Stimulated activated CD4-positive, alpha-beta T cell treated with anti-CD3 and anti-CD28 coated beads, Interleukin-2, amount 100 ng/mL, for 4 hours (primary cell): ENCODE data around the gene ROCK2.
A peak's percentile ranks its signal among the peaks of the same experiment; 100 is the strongest.

Experiments used
- DNase-seq: peaks from one replicate; pipeline ENCODE4 v3.0.0-alpha.2; 2020; ENCODE audit warnings: low read depth

ROCK2 gene

DNA sequence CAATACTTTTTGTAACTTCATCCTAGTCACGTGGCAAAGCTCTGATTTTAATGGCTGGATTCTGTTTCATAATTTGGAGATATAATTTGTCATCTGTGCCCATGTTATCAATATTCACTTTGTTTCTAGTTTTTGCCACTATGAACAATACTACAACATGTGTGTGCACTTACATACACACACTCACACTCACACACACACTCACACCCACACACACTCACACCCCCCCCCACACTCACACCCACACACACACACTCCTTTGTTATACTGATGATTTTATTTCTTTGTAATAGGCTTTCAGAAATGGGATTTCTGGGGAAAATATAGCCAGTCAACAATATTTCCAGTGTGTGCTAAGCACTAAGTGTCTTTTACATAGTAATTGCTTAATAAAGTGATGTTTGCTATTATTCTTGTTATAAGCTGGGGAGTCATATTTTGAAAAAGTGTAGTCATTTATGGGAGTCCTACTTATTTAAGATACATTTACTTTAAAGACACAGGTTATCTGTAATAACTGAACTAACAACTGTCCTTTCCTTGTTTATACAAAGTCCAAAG is 22.8 kb upstream of the ROCK2 start:
- no peak for DNase-seq

DNA sequence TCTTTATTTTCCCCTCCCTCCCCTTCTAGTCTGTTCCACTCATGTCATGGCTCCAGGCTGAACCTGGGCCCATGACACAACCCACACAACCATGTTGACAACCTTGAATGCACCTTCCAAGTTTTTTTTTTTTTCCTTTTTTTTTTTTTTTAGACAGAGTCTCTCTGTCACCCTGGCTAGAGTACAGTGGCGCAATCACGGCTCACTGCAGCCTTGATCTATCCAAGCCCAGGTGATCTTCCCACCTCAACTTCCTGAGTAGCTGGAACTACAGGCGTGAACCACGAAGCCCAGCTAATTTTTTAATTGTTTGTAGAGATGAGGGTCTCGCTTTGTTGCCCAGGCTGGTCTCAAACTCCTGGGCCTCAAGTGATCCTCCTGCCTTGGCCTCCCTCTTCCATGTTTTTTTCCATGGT is 21.9 kb upstream of the ROCK2 start:
- no peak for DNase-seq

DNA sequence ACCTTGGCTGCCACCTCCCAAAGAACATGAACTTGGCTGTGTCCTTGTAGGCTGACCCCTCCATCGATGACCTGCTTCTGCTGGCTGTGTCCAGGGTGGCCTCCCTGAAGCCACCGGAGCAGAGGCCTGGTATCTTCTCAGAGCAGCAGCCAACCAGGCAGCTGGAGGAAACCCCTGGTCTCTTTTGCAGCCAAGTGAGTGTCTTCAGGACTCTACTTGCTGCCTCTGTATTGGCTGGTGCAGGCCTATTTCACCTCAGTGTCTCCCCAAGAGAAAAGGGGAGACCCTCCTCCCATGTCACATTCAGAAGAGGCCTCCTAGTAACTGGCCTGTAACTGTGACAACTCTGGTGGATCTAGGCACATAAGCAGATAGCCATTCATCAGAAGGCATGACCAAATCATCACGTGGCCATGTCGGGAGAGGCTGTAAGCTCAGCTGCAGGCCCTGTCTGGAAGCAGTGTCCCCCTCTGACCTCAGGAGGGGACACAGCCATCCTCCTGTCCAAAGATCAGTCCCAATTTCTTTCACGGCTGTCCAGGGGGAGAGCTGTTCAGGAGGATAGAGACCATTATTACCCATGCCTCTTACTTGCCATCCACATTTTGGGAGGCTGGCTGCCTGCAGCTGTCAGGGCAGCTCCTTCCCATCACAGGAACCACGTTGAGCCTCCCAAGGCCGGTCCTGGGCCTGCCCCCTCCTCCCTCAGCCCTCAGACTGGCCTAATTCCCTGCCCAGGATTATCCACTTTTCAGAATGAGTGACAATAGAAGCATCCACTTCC is 20.9 kb upstream of the ROCK2 start:
- DNase-seq = no peak

DNA sequence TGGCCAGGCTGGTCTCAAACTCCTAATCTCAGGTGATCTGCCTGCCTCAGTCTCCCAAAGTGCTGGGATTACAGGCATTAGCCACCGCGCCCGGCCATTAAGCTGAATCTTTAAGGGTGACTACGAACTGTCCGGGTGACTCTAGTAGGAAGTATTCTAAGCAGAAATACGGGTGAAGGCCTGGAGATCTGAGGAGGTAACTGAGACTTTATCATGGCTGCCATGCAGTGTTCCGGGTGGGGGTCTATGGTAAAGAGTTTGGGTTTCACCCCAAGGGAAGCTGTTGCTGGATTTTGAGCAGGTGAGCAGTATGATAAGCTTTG is 20.1 kb upstream of the ROCK2 start:
- no peak for DNase-seq

DNA sequence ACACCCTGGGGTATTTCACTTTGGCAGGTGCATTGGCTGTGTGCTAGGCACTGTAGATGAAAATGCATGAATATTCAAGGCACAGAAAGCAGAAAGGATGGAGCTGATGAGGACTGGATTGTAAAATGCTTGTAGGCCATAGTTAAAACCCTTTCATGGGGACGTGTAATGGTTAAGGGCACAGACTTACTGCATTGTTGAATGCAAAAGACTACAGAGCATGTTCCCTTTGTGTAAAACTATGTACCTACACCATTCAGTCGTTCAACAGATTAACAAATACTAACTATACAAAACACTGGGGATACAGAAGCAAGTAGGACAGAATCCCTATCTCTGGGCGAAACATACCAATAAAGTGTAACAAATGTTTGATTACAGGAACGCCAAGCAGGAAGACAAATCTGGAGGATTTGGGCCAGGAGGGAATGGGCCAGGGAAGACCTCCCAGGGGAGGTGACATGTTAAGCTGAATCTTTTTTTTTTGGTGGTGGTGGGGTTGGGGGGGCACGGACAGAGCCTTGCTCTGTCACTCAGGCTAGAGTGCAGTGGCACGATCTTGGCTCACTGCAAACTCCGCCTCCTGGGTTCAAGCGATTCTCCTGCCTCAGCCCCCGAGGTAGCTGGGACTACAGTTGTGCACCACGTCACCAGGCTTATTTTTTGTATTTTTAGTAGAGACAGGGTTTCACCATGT is 19.6 kb upstream of the ROCK2 start:
- DNase-seq = no peak

DNA sequence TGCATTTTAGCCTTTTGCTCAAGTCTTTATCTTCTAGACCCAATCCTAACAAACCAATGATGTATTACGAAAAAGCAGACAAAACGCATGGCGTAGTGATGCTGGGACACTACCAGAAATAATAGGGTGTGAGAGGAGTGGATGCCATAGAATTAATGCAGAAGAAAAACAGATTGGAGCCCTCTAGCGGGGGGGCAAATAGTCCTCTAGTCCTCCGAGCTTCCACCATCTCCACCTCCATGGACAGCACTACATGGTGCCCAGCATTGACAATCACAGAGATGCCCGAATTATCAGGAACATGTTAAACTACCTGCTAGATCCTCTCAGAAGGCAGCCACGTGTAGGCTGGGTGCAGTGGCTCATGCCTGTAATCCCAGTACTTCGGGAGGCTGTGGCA is 15.4 kb upstream of the ROCK2 start:
- no peak for DNase-seq

DNA sequence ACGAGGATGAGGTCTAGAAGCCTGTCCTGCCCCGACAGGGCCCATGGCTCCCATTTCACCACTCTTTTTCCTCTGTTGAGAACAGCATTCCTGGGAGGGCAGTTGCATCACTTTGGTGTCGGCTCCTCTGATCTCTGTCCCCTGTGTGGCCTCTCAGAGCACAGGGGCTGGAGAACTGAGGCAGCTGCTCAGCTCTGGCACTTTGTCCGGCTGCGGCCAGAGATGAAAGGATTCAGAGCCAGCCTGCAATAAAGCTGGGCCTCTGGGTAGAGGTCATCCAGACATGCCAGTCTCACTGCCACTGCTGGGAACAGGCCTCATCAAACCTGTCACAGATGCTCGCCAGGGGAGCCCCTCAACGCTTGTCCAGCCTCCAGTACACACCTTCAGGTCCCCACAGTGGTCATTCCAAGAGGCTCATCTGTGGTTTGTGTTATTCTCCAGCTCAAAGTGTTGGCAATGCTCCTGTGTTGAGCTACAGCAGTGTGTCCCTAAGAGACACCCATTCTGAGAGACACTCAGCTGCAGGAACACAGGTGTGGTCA is 13.1 kb upstream of the ROCK2 start:
- DNase-seq = no peak

DNA sequence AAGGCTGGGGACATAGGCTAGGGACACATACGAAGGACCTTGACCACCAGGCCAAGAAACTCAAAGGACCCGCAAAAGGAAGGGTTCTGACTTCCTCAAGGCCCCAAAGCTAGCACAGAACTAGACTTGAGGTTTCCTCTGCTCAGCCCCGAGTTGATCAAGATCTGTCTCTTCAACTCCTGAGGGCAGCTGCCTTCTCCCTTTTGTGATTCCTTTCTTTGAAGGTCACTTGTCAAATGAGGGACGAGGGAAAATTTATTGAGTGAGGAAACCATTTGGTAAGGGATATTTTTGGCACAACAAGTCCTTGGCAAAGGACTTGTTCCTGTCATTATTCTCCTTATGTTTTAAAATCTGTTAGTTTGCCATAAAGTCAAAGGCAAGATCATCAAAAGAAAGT is 12.3 kb upstream of the ROCK2 start:
- DNase-seq = no peak

DNA sequence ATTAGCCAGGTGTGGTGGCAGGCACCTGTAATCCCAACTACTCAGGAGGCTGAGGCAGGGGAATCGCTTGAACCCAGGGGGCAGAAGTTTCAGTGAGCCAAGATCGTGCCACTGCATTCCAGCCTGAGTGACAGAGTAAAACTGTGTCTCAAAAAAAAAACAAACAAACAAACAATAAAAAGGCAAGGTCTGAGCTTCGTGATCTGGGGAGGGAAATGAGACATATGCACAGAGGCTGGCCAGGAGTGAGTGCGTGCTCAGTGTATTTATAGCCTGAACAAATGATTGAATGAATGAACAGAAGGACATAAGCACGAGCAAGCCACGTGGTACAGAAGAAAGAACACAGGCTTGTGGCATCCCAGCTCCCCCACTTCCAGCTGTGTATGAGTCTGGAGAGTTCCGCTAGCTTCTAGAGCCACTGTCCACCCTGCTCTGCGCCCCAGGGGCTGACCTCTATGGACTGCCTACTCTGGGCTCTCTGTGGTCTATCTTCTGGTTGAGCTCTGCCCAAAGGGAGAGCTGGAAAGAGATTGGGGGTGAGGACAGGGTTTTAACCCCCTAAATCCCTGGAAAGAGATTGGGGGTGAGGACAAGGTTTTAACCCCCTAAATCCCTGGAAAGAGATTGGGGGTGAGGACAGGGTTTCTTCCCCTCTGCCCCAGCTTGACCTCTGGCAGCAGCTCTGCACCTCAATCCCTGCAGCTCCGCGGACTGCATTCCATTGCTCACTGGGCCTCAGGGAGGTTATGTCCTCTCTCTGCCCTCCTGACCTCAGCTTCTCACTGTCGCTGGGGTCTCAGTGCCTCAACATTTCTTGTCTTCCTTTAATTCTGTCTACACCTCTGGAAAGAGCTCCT is 11.0 kb upstream of the ROCK2 start:
- no peak for DNase-seq

DNA sequence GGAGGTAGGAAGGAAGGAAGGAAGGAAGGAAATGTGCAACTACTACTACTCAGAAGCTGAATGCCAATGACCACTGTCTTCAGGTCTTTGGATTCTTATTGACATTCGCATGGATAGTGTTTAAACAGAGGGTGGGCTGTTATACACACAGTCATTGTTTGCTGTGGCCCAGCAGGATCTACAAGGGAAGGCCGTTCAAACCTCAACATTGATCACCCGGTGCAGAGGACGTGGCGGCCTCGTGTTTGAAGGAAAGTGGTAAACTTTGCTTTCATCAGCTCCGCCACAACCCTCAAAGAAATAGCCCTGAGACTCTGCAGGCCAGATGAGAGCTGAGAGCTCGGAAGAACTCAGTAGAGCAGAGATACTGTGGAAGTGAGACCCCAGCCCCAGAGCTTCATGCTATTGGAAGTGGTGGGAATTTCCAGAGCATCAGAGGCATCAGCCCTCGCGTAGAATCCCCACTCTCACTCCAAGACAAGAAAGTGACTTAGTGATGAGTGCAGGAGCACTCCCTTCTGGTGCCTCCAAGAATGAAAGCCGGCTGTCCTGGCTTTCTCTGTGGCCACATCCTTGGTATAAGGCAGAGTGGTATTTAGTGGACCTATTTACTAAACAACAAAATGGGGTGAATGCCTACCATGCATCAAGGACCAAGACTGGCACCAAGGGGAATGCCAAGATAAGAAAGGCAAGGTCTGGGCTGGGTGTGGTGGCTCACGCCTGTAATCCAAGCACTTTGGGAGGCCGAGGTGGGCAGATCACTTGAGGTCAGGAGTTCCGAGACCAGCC is 10.1 kb upstream of the ROCK2 start:
- no peak for DNase-seq

DNA sequence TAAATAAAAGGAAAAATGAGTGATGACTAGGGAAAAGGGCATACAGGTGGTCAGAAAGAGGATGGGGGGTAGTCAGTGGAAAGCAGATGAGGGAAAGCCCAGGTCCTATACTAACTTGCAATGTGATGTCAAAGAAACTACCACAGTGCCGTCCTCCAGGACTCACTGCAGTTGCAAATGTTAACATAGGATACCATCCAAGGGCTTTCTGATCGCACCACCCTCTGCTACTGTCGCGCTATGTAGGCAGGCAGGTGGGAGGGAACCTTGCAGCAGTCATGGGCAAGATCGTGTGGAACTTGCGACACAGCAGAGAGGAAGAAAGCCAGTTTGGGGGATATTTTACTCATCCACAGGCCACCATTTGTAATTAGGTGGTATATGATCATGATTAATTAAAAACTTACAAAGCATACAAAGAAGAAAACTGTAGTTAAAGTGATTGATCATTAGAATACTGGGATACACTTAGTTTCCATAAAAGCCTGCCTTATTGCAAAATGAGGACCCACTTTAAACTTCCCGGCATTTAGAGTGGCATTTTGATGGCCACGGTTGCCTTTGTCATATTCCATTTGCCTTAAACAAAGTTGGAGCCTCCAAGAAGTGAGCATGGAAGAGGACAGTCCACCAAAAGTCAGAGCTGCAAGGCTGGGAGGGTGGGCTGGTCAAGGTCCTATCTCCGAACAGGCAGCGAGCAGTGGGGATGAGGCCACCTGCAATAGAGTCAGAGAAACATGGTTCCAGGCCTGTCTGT is 8.5 kb upstream of the ROCK2 start:
- DNase-seq = no peak

DNA sequence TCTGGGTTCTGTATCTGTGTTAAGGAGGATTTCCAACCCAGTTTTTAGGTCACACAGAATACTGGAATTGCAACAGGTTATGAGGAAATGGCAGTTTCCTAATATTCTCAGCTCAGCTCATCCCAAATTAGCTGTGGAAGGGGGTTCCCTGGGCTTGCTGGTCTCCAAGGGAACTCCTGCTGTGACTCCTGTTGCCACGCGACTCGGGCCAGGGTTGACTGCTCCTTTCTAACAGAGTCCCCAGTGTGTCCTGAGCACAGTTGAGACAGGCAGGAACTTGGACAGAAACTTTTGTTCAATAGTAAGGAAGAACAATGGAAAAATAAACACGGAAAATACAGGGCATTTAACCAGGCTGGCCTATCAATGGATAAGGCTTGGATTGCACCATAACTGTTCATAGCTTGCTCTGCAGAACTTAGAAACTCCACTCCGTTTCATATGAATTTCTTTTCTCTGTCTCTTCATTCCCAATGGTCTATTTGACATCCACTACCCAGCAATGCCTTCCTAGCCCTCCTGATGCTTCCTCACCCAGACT is 3.8 kb upstream of the ROCK2 start:
- DNase-seq = no peak

DNA sequence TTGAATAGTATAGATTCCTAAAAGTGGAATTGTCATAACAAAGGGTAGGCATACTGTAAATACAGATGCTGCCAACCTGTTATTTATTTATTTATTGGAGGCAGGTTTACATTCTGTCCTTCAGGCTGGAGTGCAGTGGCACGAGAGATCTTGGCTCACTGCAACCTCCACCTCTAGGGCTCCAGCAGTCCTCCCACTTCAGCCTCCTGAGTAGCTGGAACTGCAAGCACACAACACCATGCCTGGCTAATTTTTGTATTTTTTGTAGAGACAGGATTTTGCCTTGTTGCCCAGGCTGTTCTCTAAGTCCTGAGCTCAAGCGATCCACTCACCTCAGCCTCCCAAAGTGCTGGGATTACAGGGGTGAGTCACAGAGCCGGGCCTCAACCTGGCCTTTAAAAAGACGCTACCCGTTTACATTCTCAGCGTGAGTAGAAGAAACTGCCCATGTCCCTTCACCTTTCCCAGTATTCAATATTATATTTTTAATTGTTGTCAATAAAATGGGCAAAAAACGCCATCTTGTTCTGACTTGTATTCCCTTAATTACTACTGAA is 3.0 kb upstream of the ROCK2 start:
- no peak for DNase-seq

DNA sequence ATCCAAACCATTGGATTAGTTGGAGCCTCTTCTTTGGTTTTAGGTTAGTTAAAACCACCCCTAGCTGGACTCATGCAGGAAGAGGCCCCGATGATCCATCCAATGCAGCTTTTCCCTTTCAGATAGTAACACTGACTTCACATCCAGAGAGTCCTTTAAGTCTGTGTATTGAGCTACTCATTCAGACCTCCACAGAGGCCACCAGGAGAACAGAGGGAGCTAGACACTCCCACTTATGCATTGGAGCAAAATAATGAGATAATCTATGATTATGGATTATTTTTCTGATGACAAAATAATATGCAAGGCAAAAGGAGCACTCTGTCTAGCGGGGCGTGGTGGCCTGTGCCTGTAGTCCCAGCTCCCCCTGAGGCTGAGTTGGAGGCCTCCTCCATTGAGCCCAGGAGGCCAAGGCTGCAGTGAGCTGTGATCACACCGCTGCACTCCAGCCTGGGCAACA is 1.6 kb upstream of the ROCK2 start:
- no peak for DNase-seq

DNA sequence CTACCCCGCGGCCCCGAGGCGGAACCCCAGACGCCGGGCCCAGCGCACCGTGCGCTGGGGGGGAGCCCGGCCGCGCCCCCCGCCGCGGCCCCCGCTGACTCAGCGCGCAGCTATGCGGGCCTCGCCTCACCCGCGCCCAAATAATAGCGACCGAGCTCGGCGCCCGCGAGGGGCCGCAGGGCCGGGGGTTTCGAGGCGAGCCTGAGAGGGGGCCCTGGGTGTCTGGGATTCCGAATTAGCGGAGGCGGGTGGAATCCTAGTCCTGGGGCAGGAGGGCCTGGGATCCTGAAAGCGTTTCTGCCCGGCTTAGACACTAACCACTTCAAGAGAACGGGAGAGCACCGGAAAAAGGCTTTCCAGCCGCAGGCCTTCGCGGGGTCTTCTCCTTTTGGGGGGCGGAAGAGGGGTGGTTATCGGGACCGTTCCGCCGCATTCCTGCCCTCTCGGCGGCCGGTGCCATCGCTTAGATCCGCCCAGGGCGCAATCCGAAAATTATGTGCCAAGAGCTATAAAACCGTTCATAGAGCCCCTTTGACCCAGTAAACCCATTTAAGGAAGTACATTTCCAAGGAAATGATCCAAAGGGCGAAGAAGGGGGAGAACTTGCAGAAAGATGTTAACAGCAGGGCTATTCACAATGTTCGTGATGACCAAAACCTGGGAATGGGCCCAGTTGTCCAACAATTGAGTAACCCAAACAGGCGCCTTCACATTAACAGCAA is 681 bp upstream of the ROCK2 start:
- peak; percentile 18 for DNase-seq

DNA sequence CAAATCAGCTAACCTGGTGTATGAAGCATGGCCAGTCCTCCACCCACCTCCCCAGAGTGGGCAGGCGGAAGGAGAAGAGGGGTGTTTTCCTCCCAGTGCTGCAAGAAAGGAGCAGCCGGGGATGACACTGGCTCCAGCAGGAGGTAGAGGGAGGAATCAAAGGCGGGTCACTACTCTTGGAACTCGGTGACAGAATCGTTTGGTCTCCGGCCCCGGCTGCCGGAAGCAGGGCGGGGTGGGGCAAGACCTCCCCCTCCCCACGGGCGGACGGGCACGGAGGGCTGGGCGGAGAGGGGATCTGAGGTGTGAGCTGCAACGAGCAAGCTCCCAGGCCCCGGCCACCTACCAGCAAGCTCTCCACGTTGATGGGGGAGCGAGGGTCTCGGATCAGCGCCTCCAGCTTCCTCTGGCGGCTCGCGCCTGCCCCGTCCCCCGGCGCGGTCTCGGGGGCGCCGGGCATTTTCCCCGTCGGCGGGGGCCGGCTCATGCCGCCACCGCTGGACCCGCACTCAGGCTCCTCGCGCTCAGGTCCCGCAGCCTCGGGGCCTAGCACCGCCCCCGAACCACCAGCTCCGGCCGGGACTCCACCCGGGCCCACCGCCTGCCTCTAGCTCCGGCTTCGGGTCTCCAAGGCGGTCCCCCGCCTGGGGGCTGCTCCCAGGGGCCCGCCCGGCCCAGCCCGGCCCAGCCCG is 640 bp downstream of the ROCK2 start:
- peak; percentile 6 for DNase-seq

DNA sequence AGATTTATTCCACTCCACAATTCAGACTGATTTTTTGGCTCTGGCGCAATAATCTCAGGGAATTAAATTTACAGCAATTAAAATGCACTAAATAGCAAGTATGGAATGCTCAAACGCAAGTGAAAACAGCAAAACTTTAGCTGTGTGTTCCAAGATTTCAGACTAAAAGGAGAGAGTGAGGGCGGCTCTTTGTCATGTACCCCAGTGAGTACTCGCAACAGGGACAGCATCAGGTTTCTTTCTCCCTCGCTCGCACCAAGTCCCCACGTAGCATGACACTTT is 1.1 kb downstream of the ROCK2 start:
- DNase-seq = no peak

DNA sequence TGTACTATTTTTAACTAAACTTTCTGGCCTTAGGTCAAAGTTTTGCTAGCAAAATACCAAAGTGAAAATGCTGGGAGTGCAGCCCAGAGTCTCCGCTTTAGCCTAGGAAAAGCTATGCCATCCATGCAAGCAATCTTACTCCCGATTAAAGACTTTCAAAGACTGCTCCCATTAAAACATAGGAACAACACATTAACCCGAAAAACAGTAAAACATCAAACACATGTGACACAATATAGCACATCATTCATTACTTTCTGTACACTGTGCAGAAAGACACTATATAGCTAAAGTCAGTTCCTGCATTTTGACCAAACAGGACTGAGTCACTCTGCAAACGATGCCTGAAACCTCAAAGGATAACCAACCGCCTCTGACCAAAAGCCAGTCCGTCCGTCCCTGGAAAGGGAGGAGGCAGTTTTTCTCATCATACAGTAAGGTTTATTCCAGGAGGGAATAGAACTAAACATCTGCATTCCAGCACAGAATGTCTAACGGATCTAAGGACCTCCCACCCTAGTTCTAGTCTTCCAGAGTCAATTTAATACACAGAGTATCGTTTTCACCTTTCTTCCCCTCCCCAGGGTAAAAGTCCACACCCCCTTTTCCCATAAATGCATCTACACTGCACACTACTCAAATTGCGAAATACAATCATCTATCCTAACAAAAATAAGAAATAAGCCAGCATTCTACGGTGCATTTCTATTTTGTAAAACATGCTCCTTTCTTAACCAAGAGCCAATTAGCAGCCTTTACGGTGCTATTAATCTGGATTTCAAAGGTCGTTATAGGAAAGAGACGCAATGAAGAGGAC is 1.7 kb downstream of the ROCK2 start:
- DNase-seq = no peak
